GM12892 (cell line): ENCODE results near the gene BABAM2.

ENCODE experiments used
- DNase-seq: peaks from one replicate; pipeline ENCODE4 v3.0.0; 2011; ENCODE audit not compliant: insufficient read length
- FAIRE-seq: peaks from 2 replicates; lab custom pipeline; 2011; peaks lifted over from hg19 to GRCh38; lab: Jason Lieb, UNC
- POLR2A ChIP-seq: IDR thresholded peaks from 2 replicates; pipeline ENCODE4 v1.6.1; 2011; ENCODE audit warnings: low read depth, low read length, control low read depth
- POLR2AphosphoS5 ChIP-seq: IDR thresholded peaks from 2 replicates; pipeline ENCODE4 v1.6.1; 2011; ENCODE audit warnings: low read depth, low read length, control low read depth
- TAF1 ChIP-seq: IDR thresholded peaks from 2 replicates; pipeline ENCODE4 v1.6.1; 2011; ENCODE audit warnings: low read depth, mild to moderate bottlenecking, control low read depth, low read length, borderline replicate concordance

The BABAM2 gene

GRCh38 chr2:28271231-28271918, 380.8 kb downstream of the BABAM2 start:
- no peak for FAIRE-seq
- DNase-seq = no peak
- TF ChIP-seq POLR2AphosphoS5 (no peak), POLR2A (no peak), TAF1 (no peak)

DNA sequence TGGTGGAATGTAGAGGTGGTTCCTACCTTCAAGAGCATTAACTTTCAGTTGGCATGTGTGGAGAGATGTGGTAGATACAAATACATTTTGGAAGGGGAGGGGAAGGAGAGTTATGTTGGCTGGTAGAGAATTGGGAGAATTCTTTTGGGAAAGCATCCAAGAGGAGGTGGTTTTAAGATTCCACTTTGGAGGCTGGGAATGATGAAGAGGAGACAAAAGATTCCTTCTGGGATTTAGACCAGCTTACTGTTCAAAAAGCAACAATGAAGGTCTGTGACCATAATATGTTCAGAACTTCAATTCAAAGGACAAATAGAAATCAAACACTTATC, 381.4 kb downstream of the BABAM2 start:
- DNase-seq (no peak), FAIRE-seq (no peak)

GRCh38 chr2:28273751-28274150, 383.2 kb downstream of the BABAM2 start:
- DNase-seq = no peak
- TF ChIP-seq POLR2A (no peak), POLR2AphosphoS5 (no peak), TAF1 (no peak)

More for the DNA sequence above, 381.4 kb downstream of the BABAM2 start:
- no peak for TF ChIP-seq POLR2AphosphoS5
- no peak for TF ChIP-seq POLR2A
- TF ChIP-seq TAF1 = no peak

DNA sequence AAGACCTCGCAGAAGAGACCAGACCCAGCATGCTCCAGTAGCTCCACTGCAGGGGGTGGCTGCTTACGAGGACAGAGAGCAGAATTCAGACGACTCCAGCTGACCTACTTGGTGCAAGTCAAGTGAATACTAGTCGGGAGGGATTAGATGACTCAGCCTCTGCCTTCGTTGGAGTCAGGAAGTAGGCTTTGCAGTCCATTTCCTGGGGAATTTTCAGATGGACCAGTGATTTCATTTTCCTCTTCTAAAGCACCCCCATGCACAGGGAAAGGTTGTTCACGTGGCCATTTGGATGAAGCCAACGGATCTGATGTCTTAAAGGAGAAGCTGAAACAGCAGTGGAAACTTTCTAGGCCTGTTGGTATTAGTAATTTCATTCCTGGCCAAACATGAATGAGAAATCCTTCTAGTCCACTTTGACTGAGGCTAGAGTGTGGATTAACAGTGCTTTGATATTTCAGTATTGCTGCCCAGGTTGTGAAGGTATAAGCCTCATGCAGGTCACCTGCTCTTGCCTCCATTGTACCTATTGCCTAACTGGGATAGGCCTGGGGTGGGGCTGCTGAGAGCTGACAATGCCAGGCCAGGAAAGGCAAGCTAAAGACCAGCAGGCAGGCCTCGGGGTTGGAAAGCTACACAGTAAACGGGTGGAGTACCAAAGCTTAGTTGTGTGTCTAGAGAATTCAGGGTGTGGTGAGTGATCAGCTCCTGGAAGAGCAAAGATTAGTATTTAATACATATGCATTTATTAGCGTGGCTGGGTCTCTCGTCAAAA, 384.6 kb downstream of the BABAM2 start:
- DNase-seq (no peak), FAIRE-seq (no peak)
- no peak for TF ChIP-seq POLR2AphosphoS5

More at GRCh38 chr2:28273751-28274150, 383.2 kb downstream of the BABAM2 start:
- FAIRE-seq = peak; percentile 5

DNA sequence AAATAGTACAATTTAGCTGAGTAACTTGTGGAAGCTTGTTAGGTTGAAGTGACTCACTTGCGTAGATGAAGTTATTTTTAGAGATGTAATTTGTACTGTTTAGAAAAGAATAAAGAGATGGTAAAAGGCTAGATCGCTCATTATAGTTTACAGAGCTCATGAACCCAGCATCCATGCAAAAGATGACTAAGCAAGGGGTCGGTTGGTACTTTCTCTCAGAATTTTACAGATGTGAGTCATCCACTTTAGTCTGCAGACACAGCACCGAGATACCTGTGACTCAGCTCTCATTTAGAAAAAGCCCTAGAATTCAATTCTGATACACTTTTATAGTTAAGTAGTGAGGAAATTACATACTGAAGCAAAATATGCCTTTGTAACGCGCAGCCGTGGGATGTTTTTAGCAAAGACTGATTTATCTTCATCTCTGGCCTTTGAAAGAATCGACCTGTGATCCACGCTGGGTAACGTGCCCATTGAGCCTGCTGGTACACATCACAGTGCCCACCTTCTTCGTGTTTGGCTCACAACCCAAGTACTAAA, 385.6 kb downstream of the BABAM2 start:
- TF ChIP-seq POLR2AphosphoS5 = no peak
- no peak for TF ChIP-seq TAF1
- TF ChIP-seq POLR2A = no peak
- DNase-seq (no peak), FAIRE-seq (no peak)

DNA sequence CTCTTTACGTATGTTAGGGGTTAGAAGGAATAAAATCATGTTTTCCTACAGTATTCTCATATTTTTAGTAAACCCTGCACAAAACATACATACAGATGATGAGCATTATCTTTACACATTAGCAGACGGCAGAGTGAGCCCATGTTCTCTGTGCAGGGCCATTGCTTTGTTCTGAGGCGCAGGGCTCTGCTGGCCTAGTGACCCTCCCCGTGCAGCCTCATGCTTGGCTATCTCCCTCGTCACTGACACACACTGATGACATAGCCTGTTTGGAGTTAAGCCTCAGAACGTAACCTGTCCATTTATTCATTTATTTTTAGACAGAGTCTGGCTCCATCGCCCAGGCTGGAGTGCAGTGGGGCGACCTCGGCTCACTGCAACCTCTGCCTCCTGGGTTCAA, 386.3 kb downstream of the BABAM2 start:
- TF ChIP-seq POLR2A = no peak
- no peak for TF ChIP-seq POLR2AphosphoS5
- no peak for TF ChIP-seq TAF1
- FAIRE-seq (no peak), DNase-seq (no peak)

DNA sequence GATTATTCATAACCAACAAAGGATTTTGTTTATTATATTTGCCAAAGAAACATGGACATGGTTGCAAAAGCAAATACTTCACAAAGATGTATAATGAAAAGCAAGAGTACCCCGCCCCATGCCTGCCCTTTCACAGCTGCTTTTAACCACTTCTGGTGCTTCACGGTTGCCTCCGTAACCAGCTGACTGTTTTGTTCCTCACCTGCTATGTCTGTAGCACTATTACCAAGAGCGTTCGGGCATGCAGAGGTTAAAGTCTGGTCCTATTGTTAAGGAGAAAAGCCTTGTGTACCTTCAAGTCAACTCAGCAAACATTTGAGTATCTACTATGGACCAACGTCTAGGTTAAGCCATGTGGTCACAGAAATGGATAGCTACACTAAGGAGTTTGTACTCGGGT, 386.9 kb downstream of the BABAM2 start:
- TF ChIP-seq POLR2A = no peak
- FAIRE-seq (no peak), DNase-seq (no peak)

DNA sequence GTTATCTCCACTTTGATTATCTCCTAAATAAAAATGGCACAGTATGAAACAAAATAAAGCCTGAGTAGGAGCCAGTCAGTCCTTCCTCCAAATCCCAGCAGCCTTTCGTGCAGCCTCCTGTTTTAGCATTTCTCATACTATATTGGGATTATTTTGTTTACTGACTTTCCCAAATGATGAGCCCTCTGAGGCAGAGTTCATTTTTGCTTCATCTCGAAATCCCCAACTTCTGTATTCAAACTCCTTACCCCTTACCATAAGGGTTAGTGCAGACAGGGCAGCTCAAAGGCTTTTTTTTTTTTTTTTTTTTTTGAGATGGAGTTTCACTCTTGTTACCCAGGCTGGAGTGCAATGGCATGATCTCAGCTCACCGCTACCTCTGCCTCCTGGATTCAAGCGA, 388.8 kb downstream of the BABAM2 start:
- DNase-seq (no peak), FAIRE-seq (no peak)
- TF ChIP-seq POLR2A (no peak), POLR2AphosphoS5 (no peak), TAF1 (no peak)

DNA sequence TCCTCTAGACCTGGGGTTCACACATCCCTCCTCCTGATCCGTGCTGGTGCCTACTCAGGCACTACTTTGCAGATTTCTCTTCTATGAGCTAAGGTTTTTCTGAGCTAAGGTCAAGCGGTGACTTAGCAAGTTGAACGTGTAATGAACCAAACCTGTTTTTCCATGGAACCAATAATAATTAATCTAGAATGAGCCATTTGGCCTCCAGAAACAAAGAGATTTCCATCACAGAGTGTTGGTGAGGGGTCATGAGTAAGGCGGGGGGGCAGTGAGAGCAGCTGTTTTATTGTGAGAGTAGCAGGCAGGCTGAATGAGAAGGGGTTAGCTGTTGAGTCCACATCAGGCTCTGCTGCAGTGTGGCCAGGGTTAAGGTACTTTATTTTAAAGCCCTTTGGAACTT, 390.1 kb downstream of the BABAM2 start:
- FAIRE-seq (no peak), DNase-seq (no peak)
- TF ChIP-seq POLR2AphosphoS5 (no peak), POLR2A (no peak), TAF1 (no peak)

- no peak for FAIRE-seq
- DNase-seq = no peak
- no peak for TF ChIP-seq TAF1
- TF ChIP-seq POLR2AphosphoS5 = no peak
- no peak for TF ChIP-seq POLR2A
Measured at GRCh38 chr2:28281739-28282138, 391.2 kb downstream of the BABAM2 start.

GRCh38 chr2:28282248-28282647, 391.7 kb downstream of the BABAM2 start:
- no peak for FAIRE-seq

GRCh38 chr2:28282861-28283646, 392.5 kb downstream of the BABAM2 start:
- TF ChIP-seq POLR2A = no peak
- TF ChIP-seq POLR2AphosphoS5 = no peak
- no peak for TF ChIP-seq TAF1
- DNase-seq = no peak
- no peak for FAIRE-seq

More at GRCh38 chr2:28282248-28282647, 391.7 kb downstream of the BABAM2 start:
- no peak for TF ChIP-seq POLR2AphosphoS5
- no peak for TF ChIP-seq TAF1
- TF ChIP-seq POLR2A = no peak
- no peak for DNase-seq
